ENCODE results near the gene OR8D4. TPM values are rescaled to one million over a fixed set of nuclear protein-coding genes. Genes with fewer than 3 reads are reported as not detected.

The OR8D4 gene
- total and polyA plus RNA-seq, 2 donors (not counting 1 experiment from before 2014, with no cell fraction given), result not detected

DNA sequence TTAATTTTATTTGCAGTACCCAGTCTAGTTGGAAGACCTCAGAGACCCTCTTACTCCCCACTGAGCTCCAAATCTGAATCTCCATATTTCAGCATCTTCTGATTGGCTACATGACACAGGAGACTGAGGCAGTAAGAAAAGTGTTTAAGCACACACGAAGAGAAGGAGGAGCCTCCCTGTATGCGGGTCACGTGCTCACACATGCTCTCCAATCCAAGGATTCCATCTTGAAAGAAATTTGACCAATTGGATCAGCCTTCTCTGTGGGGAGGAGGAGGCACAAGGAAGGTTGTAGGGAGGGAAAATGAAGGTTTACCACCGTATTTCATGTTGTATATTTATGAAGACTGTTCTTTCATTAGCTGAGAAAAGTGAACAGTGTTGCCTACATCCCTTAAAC is 40.4 kb downstream of the OR8D4 start:
- H3K4me1 Mint-ChIP-seq, result no peaks in the 10 kb centered on the region
- no peaks in the 10 kb centered on the region for H3K27me3 ChIP-seq (replicated peaks in 1 of 4; ENCODE audit: control extremely low read depth in 1 of 4, control insufficient read depth in 3 of 4, insufficient read depth in 4 of 4, low read length in 3 of 4)
- H3K27ac Mint-ChIP-seq, result no peak overlapping the region
- H3K4me1 ChIP-seq (ENCODE audit: control insufficient read depth in 2 of 2, insufficient read depth in 2 of 2, low read length in 2 of 2), result no peaks in the 10 kb centered on the region
- ATAC-seq (ENCODE audit: low read depth), result no peak
- ChIA-PET POLR2A (no interaction called here), CTCF (interaction anchor here (0.6 kb wide), 1 partner anchor 157 kb away, joined by 3 read pairs; no protein-coding TSS in a partner anchor)
- H3K9me3 ChIP-seq (ENCODE audit: control extremely low read depth in 1 of 3, control insufficient read depth in 2 of 3, insufficient read depth in 1 of 3, low read length in 2 of 3), result no peaks in the 10 kb centered on the region
- WGBS (ENCODE audit: insufficient coverage), result no CpG with 5 or more reads among the region's 4 CpGs
- intact Hi-C loops (cut with micrococcal nuclease), result no loop called here
- no peak overlapping the region for H3K4me3 ChIP-seq (ENCODE audit: control extremely low read depth in 1 of 5, extremely low read depth in 1 of 5, insufficient read depth in 1 of 5, low read depth in 2 of 5, low read length in 4 of 5)
- no peaks in the 10 kb centered on the region for H4K20me1 ChIP-seq (ENCODE audit: control insufficient read depth, insufficient read depth, low read length, poor library complexity, severe bottlenecking)
- H3K4me2 ChIP-seq (replicated peaks; ENCODE audit: low read depth, low read length, poor library complexity, severe bottlenecking), result no peak overlapping the region
- H3K4me3 Mint-ChIP-seq, result no peak overlapping the region
- no peak for DNase-seq
- H3K9ac ChIP-seq (ENCODE audit: low read length), result no peak overlapping the region
- no peaks in the 10 kb centered on the region for H3K36me3 ChIP-seq (replicated peaks in 1 of 2; ENCODE audit: control extremely low read depth in 1 of 2, control insufficient read depth in 1 of 2, extremely low read depth in 1 of 2, insufficient read depth in 2 of 2, low read length in 1 of 2)
- no peak overlapping the region for H3K27ac ChIP-seq (ENCODE audit: low read length in 2 of 2)
- no peaks in the 10 kb centered on the region for H3K79me2 ChIP-seq (ENCODE audit: control insufficient read depth, insufficient read depth, low read length)
- H2AFZ ChIP-seq (ENCODE audit: insufficient read depth, low read depth, low read length, poor library complexity, severe bottlenecking), result no peak overlapping the region
- TF ChIP-seq, protein P1, sequence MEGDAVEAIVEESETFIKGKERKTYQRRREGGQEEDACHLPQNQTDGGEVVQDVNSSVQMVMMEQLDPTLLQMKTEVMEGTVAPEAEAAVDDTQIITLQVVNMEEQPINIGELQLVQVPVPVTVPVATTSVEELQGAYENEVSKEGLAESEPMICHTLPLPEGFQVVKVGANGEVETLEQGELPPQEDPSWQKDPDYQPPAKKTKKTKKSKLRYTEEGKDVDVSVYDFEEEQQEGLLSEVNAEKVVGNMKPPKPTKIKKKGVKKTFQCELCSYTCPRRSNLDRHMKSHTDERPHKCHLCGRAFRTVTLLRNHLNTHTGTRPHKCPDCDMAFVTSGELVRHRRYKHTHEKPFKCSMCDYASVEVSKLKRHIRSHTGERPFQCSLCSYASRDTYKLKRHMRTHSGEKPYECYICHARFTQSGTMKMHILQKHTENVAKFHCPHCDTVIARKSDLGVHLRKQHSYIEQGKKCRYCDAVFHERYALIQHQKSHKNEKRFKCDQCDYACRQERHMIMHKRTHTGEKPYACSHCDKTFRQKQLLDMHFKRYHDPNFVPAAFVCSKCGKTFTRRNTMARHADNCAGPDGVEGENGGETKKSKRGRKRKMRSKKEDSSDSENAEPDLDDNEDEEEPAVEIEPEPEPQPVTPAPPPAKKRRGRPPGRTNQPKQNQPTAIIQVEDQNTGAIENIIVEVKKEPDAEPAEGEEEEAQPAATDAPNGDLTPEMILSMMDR (IDR thresholded peaks at IDR 0.05), result no peak
- TF ChIP-seq EZH2 (IDR thresholded peaks at IDR 0.05; ENCODE audit: borderline replicate concordance, insufficient read depth, low read depth, low read length, poor library complexity, severe bottlenecking), result no peak
- no peaks in the 10 kb centered on the region for H3K9me3 Mint-ChIP-seq (ENCODE audit: insufficient read depth)
- peaks cover 7% of the 10 kb centered on the region for H3K27me3 Mint-ChIP-seq

DNA sequence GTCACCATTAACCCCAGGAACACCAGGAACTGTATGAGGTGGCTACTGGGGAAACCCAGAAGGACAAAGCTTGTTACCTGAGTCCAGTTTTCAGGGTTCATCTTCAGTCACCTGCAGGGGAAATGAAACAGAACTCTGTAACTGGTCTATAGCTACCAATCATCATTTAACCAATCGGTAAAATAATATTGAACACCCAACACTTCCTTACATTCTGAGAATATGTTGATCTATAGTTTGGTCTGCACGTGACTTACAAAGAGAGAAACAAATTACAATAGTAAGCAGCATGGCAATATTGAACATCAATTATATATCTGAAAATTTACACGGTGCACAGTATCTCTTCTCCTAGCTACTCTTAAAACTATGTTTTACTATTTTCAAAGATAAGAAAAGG is 41.8 kb downstream of the OR8D4 start, which contains the start of gene OR6T1:
Gene OR6T1, minus strand, starts transcription at position 101 of the 400 bp plus-strand sequence. Its CDS starts 0 bp downstream, at position 101.
- no peak for TF ChIP-seq EZH2 (IDR thresholded peaks at IDR 0.05; ENCODE audit: borderline replicate concordance, insufficient read depth, low read depth, low read length, poor library complexity, severe bottlenecking)
- TF ChIP-seq, protein P1 (IDR thresholded peaks at IDR 0.05), result no peak
- Histone ChIP-seq H3K27me3 (replicated peaks in 1 of 4; ENCODE audit: control extremely low read depth in 1 of 4, control insufficient read depth in 3 of 4, insufficient read depth in 4 of 4, low read length in 3 of 4) (no peaks in the 10 kb centered on the region), H2AFZ (ENCODE audit: insufficient read depth, low read depth, low read length, poor library complexity, severe bottlenecking) (no peak within 1 kb of the TSS), H3K4me1 (ENCODE audit: control insufficient read depth in 2 of 2, insufficient read depth in 2 of 2, low read length in 2 of 2) (no peaks in the 10 kb centered on the region), H3K27ac (ENCODE audit: low read length in 2 of 2) (no peak within 1 kb of the TSS), H3K4me3 (ENCODE audit: control extremely low read depth in 1 of 5, extremely low read depth in 1 of 5, insufficient read depth in 1 of 5, low read depth in 2 of 5, low read length in 4 of 5) (no peak within 1 kb of the TSS), H3K9me3 (ENCODE audit: control extremely low read depth in 1 of 3, control insufficient read depth in 2 of 3, insufficient read depth in 1 of 3, low read length in 2 of 3) (no peaks in the 10 kb centered on the region), H3K9ac (ENCODE audit: low read length) (no peak within 1 kb of the TSS), H3K4me2 (replicated peaks; ENCODE audit: low read depth, low read length, poor library complexity, severe bottlenecking) (no peak within 1 kb of the TSS), H3K79me2 (ENCODE audit: control insufficient read depth, insufficient read depth, low read length) (no peaks in the 10 kb centered on the region), H4K20me1 (ENCODE audit: control insufficient read depth, insufficient read depth, low read length, poor library complexity, severe bottlenecking) (no peaks in the 10 kb centered on the region), H3K36me3 (replicated peaks in 1 of 2; ENCODE audit: control extremely low read depth in 1 of 2, control insufficient read depth in 1 of 2, extremely low read depth in 1 of 2, insufficient read depth in 2 of 2, low read length in 1 of 2) (no peaks in the 10 kb centered on the region)
- intact Hi-C loops (cut with micrococcal nuclease), result no loop called here
- DNase-seq (no peak), ATAC-seq (ENCODE audit: low read depth) (no peak)
- CTCF ChIA-PET, result no interaction called here
- Mint-ChIP-seq H3K4me3 (no peak within 1 kb of the TSS), H3K9me3 (ENCODE audit: insufficient read depth) (no peaks in the 10 kb centered on the region), H3K27ac (no peak within 1 kb of the TSS), H3K27me3 (peaks cover 11% of the 10 kb centered on the region), H3K4me1 (no peaks in the 10 kb centered on the region)
- POLR2A ChIA-PET, result no interaction called here
- no CpG with 5 or more reads among the region's 3 CpGs for WGBS (ENCODE audit: insufficient coverage)
